ENCODE data around the gene AHI1.
"Not testable (repeated sequence)": the region's sequence is repeated elsewhere in the genome, so short reads cannot be mapped to it uniquely, and the experiment has no call there.

Gene AHI1

DNA sequence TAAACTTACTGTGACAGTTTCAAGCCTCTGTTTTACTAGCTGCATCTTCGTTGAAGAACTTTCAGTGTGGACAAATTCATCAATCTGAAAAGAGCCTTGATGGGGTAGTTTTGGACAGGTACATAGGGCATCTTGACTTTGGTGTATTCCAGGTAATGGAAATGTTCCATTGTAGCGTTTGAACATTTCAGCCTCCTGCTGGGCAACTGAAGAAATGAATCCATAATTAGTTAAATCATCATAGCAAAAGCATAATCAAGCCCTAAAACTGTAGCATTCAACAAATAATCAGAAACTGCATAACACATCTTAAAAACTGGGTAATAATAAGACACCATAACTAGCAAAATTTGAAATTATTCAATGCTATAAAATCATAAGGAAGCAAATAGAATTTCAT lies 86.2 kb downstream of the AHI1 start:
- DNase-seq (ENCODE audit: low read depth) = no peak
- H3K4me3 ChIP-seq (ENCODE audit: low read depth, low read length) = no peak overlapping the region

GRCh38 chr6:135410856-135411255 lies 86.7 kb downstream of the AHI1 start:
- no peak for DNase-seq (ENCODE audit: low read depth)

GRCh38 chr6:135403584-135403983 lies 94.0 kb downstream of the AHI1 start:
- no peak overlapping the region for H3K4me3 ChIP-seq (ENCODE audit: low read depth, low read length)
- no peak for DNase-seq (ENCODE audit: low read depth)

More at GRCh38 chr6:135410856-135411255, 86.7 kb downstream of the AHI1 start:
- H3K4me3 ChIP-seq (ENCODE audit: low read depth, low read length) = no peak overlapping the region

DNA sequence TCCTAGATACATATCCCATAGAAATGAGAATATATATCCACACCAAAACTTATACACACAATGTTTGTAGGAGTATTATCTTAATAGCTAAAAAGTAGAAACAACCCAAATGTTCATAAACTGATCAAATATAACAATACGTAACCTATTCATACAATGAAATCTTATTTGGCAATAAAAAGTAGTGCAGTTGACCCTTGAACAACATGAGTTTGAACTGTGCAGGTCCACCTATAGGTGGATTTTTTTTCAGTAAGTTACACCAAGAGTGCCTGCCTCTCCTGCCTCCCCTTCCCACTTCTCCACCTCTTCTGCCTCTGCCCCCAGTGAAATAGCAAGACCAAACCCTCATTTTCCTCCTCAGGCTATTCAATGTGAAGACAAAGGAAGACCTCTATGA lies 95.2 kb downstream of the AHI1 start:
- DNase-seq (ENCODE audit: low read depth) = no peak
- no peak overlapping the region for H3K4me3 ChIP-seq (ENCODE audit: low read depth, low read length)

DNA sequence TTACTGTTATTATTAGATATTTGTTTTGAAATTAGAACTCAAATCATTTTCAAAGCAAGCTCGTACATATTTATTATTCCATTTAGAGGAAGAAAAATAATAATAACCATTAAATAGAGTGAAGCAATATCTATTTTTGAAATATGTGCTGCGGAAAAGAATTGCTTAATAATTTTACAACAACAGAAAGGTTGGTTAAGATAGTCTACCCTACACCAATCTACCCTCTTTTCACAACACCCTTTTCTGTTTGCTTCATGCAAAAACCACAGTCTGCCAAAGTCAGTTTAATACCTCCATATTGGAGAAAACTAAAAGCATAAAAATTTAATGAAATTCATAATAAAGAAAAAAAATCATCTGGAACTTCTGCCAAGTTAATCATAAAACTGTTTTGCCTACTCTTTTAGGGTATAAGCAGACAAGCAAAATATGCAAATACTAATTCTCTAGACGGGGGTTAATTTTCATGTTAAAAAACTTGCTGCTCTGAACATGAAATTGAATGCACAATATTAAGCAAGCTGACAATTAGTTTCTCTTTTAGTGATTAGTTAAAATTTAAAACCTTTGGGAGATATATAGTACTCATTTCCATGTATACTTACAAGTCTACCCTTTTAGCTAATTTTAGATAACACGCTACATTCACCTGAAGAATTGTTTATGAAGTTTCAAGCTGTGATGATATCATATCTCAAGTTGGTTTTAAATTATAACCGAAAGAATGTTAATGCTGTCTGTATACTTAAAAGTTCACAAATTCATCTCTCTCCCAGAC lies 100.2 kb downstream of the AHI1 start:
- H3K4me3 ChIP-seq (ENCODE audit: low read depth, low read length) = no peak overlapping the region
- DNase-seq (ENCODE audit: low read depth) = no peak

- DNase-seq (ENCODE audit: low read depth) = no peak
- no peak overlapping the region for H3K4me3 ChIP-seq (ENCODE audit: low read depth, low read length)
These were observed 102.4 kb downstream of the AHI1 start for GRCh38 chr6:135395136-135395535.

- H3K4me3 ChIP-seq (ENCODE audit: low read depth, low read length) = no peak overlapping the region
- DNase-seq (ENCODE audit: low read depth) = no peak
These were observed 104.3 kb downstream of the AHI1 start for GRCh38 chr6:135393289-135393688.

- DNase-seq (ENCODE audit: low read depth) = no peak
- H3K4me3 ChIP-seq (ENCODE audit: low read depth, low read length) = no peak overlapping the region
These were observed 107.1 kb downstream of the AHI1 start for GRCh38 chr6:135390458-135390857.

GRCh38 chr6:135385299-135385698 lies 112.2 kb downstream of the AHI1 start:
- H3K4me3 ChIP-seq (ENCODE audit: low read depth, low read length) = no peak overlapping the region

GRCh38 chr6:135383766-135384165 lies 113.8 kb downstream of the AHI1 start:
- DNase-seq (ENCODE audit: low read depth) = no peak
- H3K4me3 ChIP-seq (ENCODE audit: low read depth, low read length) = no peak overlapping the region

More at GRCh38 chr6:135385299-135385698, 112.2 kb downstream of the AHI1 start:
- no peak for DNase-seq (ENCODE audit: low read depth)

GRCh38 chr6:135383301-135383700 lies 114.2 kb downstream of the AHI1 start:
- H3K4me3 ChIP-seq (ENCODE audit: low read depth, low read length) = no peak overlapping the region
- no peak for DNase-seq (ENCODE audit: low read depth)

DNA sequence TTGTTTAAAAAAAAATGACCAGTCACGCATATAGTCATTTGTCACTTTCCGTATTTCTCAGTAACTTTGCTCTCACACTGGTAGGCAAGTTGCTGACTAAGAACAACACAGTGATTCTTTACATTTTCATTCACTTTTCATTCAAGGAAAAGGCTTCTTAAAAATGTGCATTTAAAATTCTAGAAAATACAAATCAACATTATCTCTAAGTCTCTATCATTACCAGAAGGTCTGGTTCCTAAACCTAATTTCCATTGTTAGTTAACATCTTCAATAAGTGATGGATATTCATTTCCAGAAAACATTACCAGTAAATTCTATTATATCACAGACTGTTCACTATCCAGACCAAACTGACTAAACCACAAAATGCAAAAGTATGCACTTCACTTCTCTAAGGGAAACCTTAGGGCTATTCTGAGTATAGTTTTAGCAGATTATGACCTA lies 115.3 kb downstream of the AHI1 start:
- DNase-seq (ENCODE audit: low read depth) = no peak

GRCh38 chr6:135380793-135381192 lies 116.7 kb downstream of the AHI1 start:
- no peak for DNase-seq (ENCODE audit: low read depth)
- no peak overlapping the region for H3K4me3 ChIP-seq (ENCODE audit: low read depth, low read length)

More for the DNA sequence above, 115.3 kb downstream of the AHI1 start:
- H3K4me3 ChIP-seq (ENCODE audit: low read depth, low read length) = no peak overlapping the region

GRCh38 chr6:135379647-135380046 lies 117.9 kb downstream of the AHI1 start:
- no peak for DNase-seq (ENCODE audit: low read depth)

GRCh38 chr6:135372758-135373157 lies 124.8 kb downstream of the AHI1 start:
- no peak overlapping the region for H3K4me3 ChIP-seq (ENCODE audit: low read depth, low read length)
- DNase-seq (ENCODE audit: low read depth) = no peak

More at GRCh38 chr6:135379647-135380046, 117.9 kb downstream of the AHI1 start:
- no peak overlapping the region for H3K4me3 ChIP-seq (ENCODE audit: low read depth, low read length)

DNA sequence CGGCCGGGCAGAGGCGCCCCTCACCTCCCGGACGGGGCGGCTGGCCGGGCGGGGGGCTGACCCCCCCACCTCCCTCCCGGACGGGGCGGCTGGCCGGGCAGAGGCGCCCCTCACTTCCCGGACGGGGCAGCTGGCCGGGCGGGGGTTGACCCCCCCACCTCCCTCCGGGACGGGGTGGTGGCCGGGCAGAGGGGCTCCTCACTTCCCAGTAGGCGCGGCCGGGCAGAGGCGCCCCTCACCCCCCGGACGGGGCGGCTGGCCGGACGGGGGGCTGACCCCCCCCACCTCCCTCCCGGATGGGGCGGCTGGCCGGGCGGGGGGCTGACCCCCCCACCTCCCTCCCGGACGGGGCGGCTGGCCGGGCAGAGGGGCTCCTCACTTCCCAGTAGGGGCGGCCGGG lies 133.9 kb downstream of the AHI1 start:
- not testable (repeated sequence) for DNase-seq (ENCODE audit: low read depth); H3K4me3 ChIP-seq (ENCODE audit: low read depth, low read length)

GRCh38 chr6:135362124-135362523 lies 135.4 kb downstream of the AHI1 start:
- DNase-seq (ENCODE audit: low read depth) = no peak
- H3K4me3 ChIP-seq (ENCODE audit: low read depth, low read length) = no peak overlapping the region

GRCh38 chr6:135360222-135360621 lies 137.3 kb downstream of the AHI1 start:
- no peak overlapping the region for H3K4me3 ChIP-seq (ENCODE audit: low read depth, low read length)
- DNase-seq (ENCODE audit: low read depth) = no peak

DNA sequence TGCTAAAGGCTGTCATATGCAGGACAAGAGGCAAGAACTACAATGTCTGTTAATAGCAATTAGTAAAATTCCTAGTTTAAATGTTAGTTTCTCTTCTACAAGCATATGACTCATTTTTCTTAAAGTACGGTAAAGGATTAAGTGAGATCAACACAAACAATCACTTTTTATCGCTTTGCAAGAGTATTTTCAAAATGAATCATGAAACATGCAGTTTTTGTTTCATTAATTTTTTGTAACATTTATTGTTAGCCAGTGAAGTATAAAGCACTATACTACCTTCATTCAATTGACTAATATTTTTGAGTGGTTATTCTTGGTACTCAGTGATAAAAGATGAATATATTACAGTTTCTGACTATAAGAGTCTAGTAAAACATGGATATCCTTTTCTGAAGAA lies 138.6 kb downstream of the AHI1 start:
- DNase-seq (ENCODE audit: low read depth) = peak; percentile 12
- peak overlapping the region; percentile 19 for H3K4me3 ChIP-seq (ENCODE audit: low read depth, low read length)

GRCh38 chr6:135358251-135358821 lies 139.2 kb downstream of the AHI1 start:
- peak; percentile 85 for DNase-seq (ENCODE audit: low read depth)
- peak overlapping the region; percentile 19 for H3K4me3 ChIP-seq (ENCODE audit: low read depth, low read length)

- no peak for DNase-seq (ENCODE audit: low read depth)
These were observed 143.1 kb downstream of the AHI1 start for GRCh38 chr6:135354407-135354806.

More at GRCh38 chr6:135354407-135354806, 143.1 kb downstream of the AHI1 start:
- H3K4me3 ChIP-seq (ENCODE audit: low read depth, low read length) = no peak overlapping the region
